Stimulated activated CD4-positive, alpha-beta T cell treated with anti-CD3 and anti-CD28 coated beads, Interleukin-1b, Interleukin-23, amount 100 ng/mL, for 4 hours (primary cell): ENCODE measurements around the gene PIP4K2B.
A peak's percentile ranks its signal among the peaks of the same experiment; 100 is the strongest.
"Not testable (repeated sequence)": the region's sequence is repeated elsewhere in the genome, so short reads cannot be mapped to it uniquely, and the experiment has no call there.

Experiments
- DNase-seq, 2 donors: peaks; one replicate each; pipeline ENCODE4 v3.0.0-alpha.2; 2020; ENCODE audit warnings: low read depth in 2 of 2

The PIP4K2B gene

GRCh38 chr17:38799501-38800236 lies at the start of gene PIP4K2B:
Gene PIP4K2B, minus strand, starts transcription at chr17:38799556. Its CDS starts 132 bp downstream, at chr17:38799424.
- peak; percentile 68 to 77 for DNase-seq

- no peak for DNase-seq
Measured at GRCh38 chr17:38848557-38848891, 49.2 kb upstream of the PIP4K2B start.

- no peak for DNase-seq
Measured at GRCh38 chr17:38844261-38844757, 45.0 kb upstream of the PIP4K2B start.

- DNase-seq = no peak
Measured at GRCh38 chr17:38825762-38826247, 26.4 kb upstream of the PIP4K2B start.

GRCh38 chr17:38824899-38825761 lies 25.8 kb upstream of the PIP4K2B start, which contains the start of gene CWC25:
Gene CWC25, minus strand, starts transcription at chr17:38825321. Its CDS starts 138 bp downstream, at chr17:38825183.
- peak; percentile 91 to 94 for DNase-seq

GRCh38 chr17:38815576-38816193 lies 16.3 kb upstream of the PIP4K2B start:
- no peak for DNase-seq

GRCh38 chr17:38809828-38810227 lies 10.5 kb upstream of the PIP4K2B start:
- no peak for DNase-seq

- DNase-seq = no peak
Measured at GRCh38 chr17:38800237-38800760, 943 bp upstream of the PIP4K2B start.

- DNase-seq = peak in 1 of 2 donors; percentile 1
Measured at GRCh38 chr17:38798614-38799500, 499 bp downstream of the PIP4K2B start.

GRCh38 chr17:38797828-38798227 lies 1.5 kb downstream of the PIP4K2B start:
- no peak for DNase-seq

GRCh38 chr17:38797158-38797490 lies 2.2 kb downstream of the PIP4K2B start:
- DNase-seq = no peak

GRCh38 chr17:38796451-38797157 lies 2.8 kb downstream of the PIP4K2B start:
- DNase-seq = no peak

GRCh38 chr17:38794221-38794620 lies 5.1 kb downstream of the PIP4K2B start:
- no peak for DNase-seq

- DNase-seq = no peak
Measured at GRCh38 chr17:38791162-38791561, 8.2 kb downstream of the PIP4K2B start.

- DNase-seq = not testable (repeated sequence)
Measured at GRCh38 chr17:38790148-38790707, 9.1 kb downstream of the PIP4K2B start.

- no peak for DNase-seq
Measured at GRCh38 chr17:38789185-38789584, 10.2 kb downstream of the PIP4K2B start.

- not testable (repeated sequence) for DNase-seq
Measured at GRCh38 chr17:38787999-38788398, 11.4 kb downstream of the PIP4K2B start.

- DNase-seq = no peak
Measured at GRCh38 chr17:38786372-38786771, 13.0 kb downstream of the PIP4K2B start.

GRCh38 chr17:38783227-38783626 lies 16.1 kb downstream of the PIP4K2B start:
- DNase-seq = no peak
